GM21515 (cell line): ENCODE results near the gene HNF4A.
"Not testable (repeated sequence)": the region's sequence is repeated elsewhere in the genome, so short reads cannot be mapped to it uniquely, and the experiment has no call there.

ENCODE experiments used
- ATAC-seq: cut with Tn5 transposase; IDR thresholded peaks from one replicate; pipeline ENCODE4 v1.9.1; 2021; ENCODE audit not compliant: unreplicated experiment

The HNF4A gene

GRCh38 chr20:44355498-44356352 is at the start of gene HNF4A:
HNF4A (plus strand) TSS chr20:44355699; CDS start chr20:44355805, 106 bp downstream.
- no peak for ATAC-seq

GRCh38 chr20:44306927-44307326 is 48.6 kb upstream of the HNF4A start:
- no peak for ATAC-seq

GRCh38 chr20:44309763-44310663 is 45.5 kb upstream of the HNF4A start:
- no peak for ATAC-seq

GRCh38 chr20:44310664-44311639 is 44.5 kb upstream of the HNF4A start, which contains the start of gene FITM2:
FITM2 (minus strand) TSS chr20:44311202; CDS start chr20:44311148, 54 bp downstream.
- peak; percentile 88 for ATAC-seq

- ATAC-seq = no peak
These were observed 40.6 kb upstream of the HNF4A start for GRCh38 chr20:44314870-44315269.

- no peak for ATAC-seq
These were observed 35.6 kb upstream of the HNF4A start for GRCh38 chr20:44319839-44320422.

- no peak for ATAC-seq
These were observed 31.2 kb upstream of the HNF4A start for GRCh38 chr20:44324343-44324742.

GRCh38 chr20:44326391-44327159 is 28.9 kb upstream of the HNF4A start:
- ATAC-seq = no peak

GRCh38 chr20:44327748-44328147 is 27.8 kb upstream of the HNF4A start:
- ATAC-seq = not testable (repeated sequence)

GRCh38 chr20:44328428-44328827 is 27.1 kb upstream of the HNF4A start:
- ATAC-seq = no peak

GRCh38 chr20:44331201-44331600 is 24.3 kb upstream of the HNF4A start:
- ATAC-seq = no peak

- no peak for ATAC-seq
These were observed 21.2 kb upstream of the HNF4A start for GRCh38 chr20:44334306-44334705.

GRCh38 chr20:44334709-44335108 is 20.8 kb upstream of the HNF4A start:
- ATAC-seq = no peak

- no peak for ATAC-seq
These were observed 19.8 kb upstream of the HNF4A start for GRCh38 chr20:44335675-44336074.

GRCh38 chr20:44336086-44336485 is 19.4 kb upstream of the HNF4A start:
- no peak for ATAC-seq

- ATAC-seq = no peak
These were observed 18.6 kb upstream of the HNF4A start, which contains the start of gene R3HDML for GRCh38 chr20:44336725-44337380. R3HDML (plus strand) TSS chr20:44337043; CDS start chr20:44337158, 115 bp downstream.

GRCh38 chr20:44342248-44342647 is 13.3 kb upstream of the HNF4A start:
- no peak for ATAC-seq

- ATAC-seq = no peak
These were observed 12.3 kb upstream of the HNF4A start for GRCh38 chr20:44343162-44343675.
